GM23338 (cell line): ENCODE results near the gene MPPED1. TPM values are rescaled to one million over a fixed set of nuclear protein-coding genes. Genes with fewer than 3 reads are reported as not detected.

Experiments used
- ATAC-seq: fragments of 200-7000 bp; cut with Tn5 transposase; 3 replicates; pipeline ENCODE4 v1.9.1; 2020
- DNase-seq: peaks from one replicate; pipeline ENCODE4 v3.0.0-alpha.2; 2015; ENCODE audit warnings: low spot score
- H2AFZ ChIP-seq: fragments of 200-600 bp; sonication (generic); 2 replicates; pipeline ENCODE4 v1.8.0; 2016; ENCODE audit warnings: antibody characterized with exemption, mild to moderate bottlenecking, moderate library complexity
- H3F3A ChIP-seq: fragments of 200-600 bp; sonication (generic); replicated peaks from 2 replicates; pipeline ENCODE4 v1.8.0; 2017; ENCODE audit warnings: antibody characterized with exemption, mixed run types, low read depth
- H3K27ac ChIP-seq: fragments of 200-600 bp; sonication (generic); 2 replicates; pipeline ENCODE4 v1.6.1; 2016; ENCODE audit warnings: low read depth
- H3K27me3 ChIP-seq: fragments of 200-600 bp; sonication (generic); 2 replicates; pipeline ENCODE4 v1.8.0; 2016; ENCODE audit warnings: mild to moderate bottlenecking, mixed run types, moderate library complexity; ENCODE audit not compliant: insufficient read depth
- H3K36me3 ChIP-seq: fragments of 200-600 bp; sonication (generic); 2 replicates; pipeline ENCODE4 v1.8.0; 2016; ENCODE audit warnings: mild to moderate bottlenecking; ENCODE audit not compliant: insufficient read depth
- H3K4me1 ChIP-seq: fragments of 200-600 bp; sonication (generic); 2 replicates; pipeline ENCODE4 v1.8.0; 2016; ENCODE audit warnings: mild to moderate bottlenecking, moderate library complexity; ENCODE audit not compliant: insufficient read depth
- H3K4me2 ChIP-seq: fragments of 200-600 bp; sonication (generic); 2 replicates; pipeline ENCODE4 v1.7.1; 2017; ENCODE audit warnings: mixed run types
- H3K4me3 ChIP-seq: fragments of 200-600 bp; sonication (generic); 2 replicates; pipeline ENCODE4 v1.6.1; 2016; ENCODE audit warnings: mixed run types
- H3K79me2 ChIP-seq: fragments of 200-600 bp; sonication (generic); replicated peaks from 2 replicates; pipeline ENCODE4 v1.8.0; 2017; ENCODE audit warnings: mild to moderate bottlenecking; ENCODE audit not compliant: insufficient read depth
- H3K9me2 ChIP-seq: fragments of 200-600 bp; sonication (generic); 2 replicates; pipeline ENCODE4 v1.8.0; 2017; ENCODE audit not compliant: insufficient read depth
- H4K20me1 ChIP-seq: fragments of 200-600 bp; sonication (generic); replicated peaks from 2 replicates; pipeline ENCODE4 v1.8.0; 2017; ENCODE audit warnings: mild to moderate bottlenecking; ENCODE audit not compliant: insufficient read depth
- H3K27ac Mint-ChIP-seq: 2 replicates; pipeline ENCODE4 v1.8.0; 2020; ENCODE audit warnings: inconsistent platforms, mild to moderate bottlenecking, moderate library complexity, mixed read lengths
- H3K27me3 Mint-ChIP-seq: 3 replicates; pipeline ENCODE4 v1.8.0; 2022; ENCODE audit warnings: low read depth, mild to moderate bottlenecking, moderate library complexity, mixed read lengths, inconsistent platforms; ENCODE audit not compliant: insufficient read depth, poor library complexity
- H3K36me3 Mint-ChIP-seq: 3 replicates; pipeline ENCODE4 v1.8.0; 2021; ENCODE audit warnings: low read depth, mild to moderate bottlenecking, inconsistent platforms, moderate library complexity, mixed read lengths
- H3K4me1 Mint-ChIP-seq: 3 replicates; pipeline ENCODE4 v1.8.0; 2020; ENCODE audit warnings: mild to moderate bottlenecking, inconsistent platforms, mixed read lengths
- H3K4me3 Mint-ChIP-seq: 3 replicates; pipeline ENCODE4 v1.8.0; 2021; ENCODE audit warnings: moderate library complexity, mild to moderate bottlenecking, inconsistent platforms, mixed read lengths
- H3K9me3 Mint-ChIP-seq: 3 replicates; pipeline ENCODE4 v1.8.0; 2020; ENCODE audit warnings: moderate library complexity, mild to moderate bottlenecking, inconsistent platforms, mixed read lengths
- CREB1 ChIP-seq: fragments of 250-450 bp; sonication (Bioruptor Pico); IDR thresholded peaks from 2 replicates; pipeline ENCODE4 v1.5.0; 2020; ENCODE audit warnings: low read depth, mild to moderate bottlenecking, moderate library complexity
- EZH2 ChIP-seq: fragments of 200-600 bp; sonication (generic); IDR thresholded peaks from one replicate; pipeline ENCODE4 v1.8.0; 2017; ENCODE audit warnings: antibody characterized with exemption, mild to moderate bottlenecking, low read depth; ENCODE audit not compliant: unreplicated experiment
- EZH2phosphoT487 ChIP-seq: fragments of 200-600 bp; sonication (generic); IDR thresholded peaks from one replicate; pipeline ENCODE4 v1.8.1; 2018; ENCODE audit warnings: antibody characterized with exemption; ENCODE audit not compliant: unreplicated experiment
- NANOG ChIP-seq: IDR thresholded peaks from 2 replicates; pipeline ENCODE4 v1.6.1; 2016; ENCODE audit warnings: antibody characterized with exemption, borderline replicate concordance
- STAT1 ChIP-seq: IDR thresholded peaks from one replicate; pipeline ENCODE4 v1.6.1; 2016; ENCODE audit warnings: antibody characterized with exemption; ENCODE audit not compliant: unreplicated experiment
- ZNF114 ChIP-seq: fragments of 250-450 bp; sonication (Bioruptor Pico); IDR thresholded peaks from 2 replicates; pipeline ENCODE4 v1.5.0; 2020; ENCODE audit warnings: mild to moderate bottlenecking, moderate library complexity
- ZNF331 ChIP-seq: fragments of 250-450 bp; sonication (Bioruptor Pico); IDR thresholded peaks from 2 replicates; pipeline ENCODE4 v1.5.0; 2020; ENCODE audit warnings: low read depth, mild to moderate bottlenecking, moderate library complexity
- polyA plus RNA-seq: library from polyadenylated mRNA; unstranded; fragments of >200 nt; fragmentation: Nextera tagmentation; extraction: Ambion mirVana; gene quantifications from 2 replicates; pipeline ENCODE4 v1.2.1, GENCODE V29; 2016
- total RNA-seq: library from RNA; depleted of rRNA; stranded (reverse); fragments of >200 nt; shearing (Covaris generic); gene quantifications from 2 replicates; pipeline ENCODE4 v1.2.3, GENCODE V29; 2014
- TF ChIP-seq, protein P1 (sequence below): IDR thresholded peaks from 2 replicates; pipeline ENCODE4 v1.6.1; 2016; ENCODE audit warnings: antibody characterized with exemption
- TF ChIP-seq, protein P2 (sequence below), 2 experiments: fragments of 200-600 bp in 1 of 2; sonication (generic) in 1 of 2; conservative IDR thresholded peaks; 2 replicates each; pipeline versions ENCODE4 v1.5.1 to v1.6.1; 2016 to 2017; ENCODE audit warnings: antibody characterized with exemption in 2 of 2, low read depth in 2 of 2, mild to moderate bottlenecking in 2 of 2, moderate library complexity in 1 of 2

The MPPED1 gene
- total and polyA plus RNA-seq, 2 experiments from 2014 or later = 0.56 TPM; not detected in 1

DNA sequence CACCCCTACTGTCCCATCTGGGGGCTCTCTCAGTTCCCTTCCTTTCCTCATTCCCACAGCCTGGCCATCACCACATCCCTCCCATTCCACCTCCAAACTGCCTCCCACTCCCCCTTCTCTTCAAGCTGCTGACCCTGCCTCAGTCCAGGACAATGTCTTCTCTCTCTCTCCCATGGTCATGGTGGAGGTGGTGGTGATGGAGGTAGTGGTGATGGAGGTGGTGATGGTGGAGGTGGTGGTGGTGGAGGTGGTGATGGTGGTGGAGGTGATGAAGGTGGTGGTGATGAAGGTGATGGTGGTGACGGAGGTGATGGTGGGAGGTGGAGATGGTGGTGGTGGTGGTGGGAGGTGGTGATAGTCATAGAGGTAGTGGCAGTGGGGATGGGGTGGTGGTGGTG is 87.0 kb downstream of the MPPED1 start:
- H3K9me3 Mint-ChIP-seq = peaks cover 37% of the 10 kb centered on the region
- Histone ChIP-seq H3K79me2 (no peaks in the 10 kb centered on the region), H3K4me3 (no peak overlapping the region), H3K27ac (no peak overlapping the region), H3K27me3 (no peaks in the 10 kb centered on the region), H3K9me2 (peaks cover 1% of the 10 kb centered on the region; the same call in 1 of the 2 replicates), H3F3A (no peaks in the 10 kb centered on the region), H3K4me1 (no peaks in the 10 kb centered on the region), H3K36me3 (no peaks in the 10 kb centered on the region), H4K20me1 (no peaks in the 10 kb centered on the region), H2AFZ (no peak overlapping the region), H3K4me2 (no peak overlapping the region)
- TF ChIP-seq ZNF331 (no peak), NANOG (no peak), EZH2 (no peak), CREB1 (no peak), ZNF114 (CRISPR knock-in tag) (no peak), STAT1 (no peak)
- TF ChIP-seq, protein P1, sequence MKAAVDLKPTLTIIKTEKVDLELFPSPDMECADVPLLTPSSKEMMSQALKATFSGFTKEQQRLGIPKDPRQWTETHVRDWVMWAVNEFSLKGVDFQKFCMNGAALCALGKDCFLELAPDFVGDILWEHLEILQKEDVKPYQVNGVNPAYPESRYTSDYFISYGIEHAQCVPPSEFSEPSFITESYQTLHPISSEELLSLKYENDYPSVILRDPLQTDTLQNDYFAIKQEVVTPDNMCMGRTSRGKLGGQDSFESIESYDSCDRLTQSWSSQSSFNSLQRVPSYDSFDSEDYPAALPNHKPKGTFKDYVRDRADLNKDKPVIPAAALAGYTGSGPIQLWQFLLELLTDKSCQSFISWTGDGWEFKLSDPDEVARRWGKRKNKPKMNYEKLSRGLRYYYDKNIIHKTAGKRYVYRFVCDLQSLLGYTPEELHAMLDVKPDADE = no peak
- TF ChIP-seq, protein P2, sequence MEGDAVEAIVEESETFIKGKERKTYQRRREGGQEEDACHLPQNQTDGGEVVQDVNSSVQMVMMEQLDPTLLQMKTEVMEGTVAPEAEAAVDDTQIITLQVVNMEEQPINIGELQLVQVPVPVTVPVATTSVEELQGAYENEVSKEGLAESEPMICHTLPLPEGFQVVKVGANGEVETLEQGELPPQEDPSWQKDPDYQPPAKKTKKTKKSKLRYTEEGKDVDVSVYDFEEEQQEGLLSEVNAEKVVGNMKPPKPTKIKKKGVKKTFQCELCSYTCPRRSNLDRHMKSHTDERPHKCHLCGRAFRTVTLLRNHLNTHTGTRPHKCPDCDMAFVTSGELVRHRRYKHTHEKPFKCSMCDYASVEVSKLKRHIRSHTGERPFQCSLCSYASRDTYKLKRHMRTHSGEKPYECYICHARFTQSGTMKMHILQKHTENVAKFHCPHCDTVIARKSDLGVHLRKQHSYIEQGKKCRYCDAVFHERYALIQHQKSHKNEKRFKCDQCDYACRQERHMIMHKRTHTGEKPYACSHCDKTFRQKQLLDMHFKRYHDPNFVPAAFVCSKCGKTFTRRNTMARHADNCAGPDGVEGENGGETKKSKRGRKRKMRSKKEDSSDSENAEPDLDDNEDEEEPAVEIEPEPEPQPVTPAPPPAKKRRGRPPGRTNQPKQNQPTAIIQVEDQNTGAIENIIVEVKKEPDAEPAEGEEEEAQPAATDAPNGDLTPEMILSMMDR (conservative IDR thresholded peaks at IDR 0.05; ENCODE audit: low read depth in 2 of 2) = no peak
- no peak for ATAC-seq
- H3K4me1 Mint-ChIP-seq = no peaks in the 10 kb centered on the region
- no peak for DNase-seq
- H3K27ac Mint-ChIP-seq = no peak overlapping the region
- no peaks in the 10 kb centered on the region for H3K27me3 Mint-ChIP-seq
- no peak overlapping the region for H3K4me3 Mint-ChIP-seq
- peaks cover 5% of the 10 kb centered on the region; the same call in 2 of the 3 replicates for H3K36me3 Mint-ChIP-seq

DNA sequence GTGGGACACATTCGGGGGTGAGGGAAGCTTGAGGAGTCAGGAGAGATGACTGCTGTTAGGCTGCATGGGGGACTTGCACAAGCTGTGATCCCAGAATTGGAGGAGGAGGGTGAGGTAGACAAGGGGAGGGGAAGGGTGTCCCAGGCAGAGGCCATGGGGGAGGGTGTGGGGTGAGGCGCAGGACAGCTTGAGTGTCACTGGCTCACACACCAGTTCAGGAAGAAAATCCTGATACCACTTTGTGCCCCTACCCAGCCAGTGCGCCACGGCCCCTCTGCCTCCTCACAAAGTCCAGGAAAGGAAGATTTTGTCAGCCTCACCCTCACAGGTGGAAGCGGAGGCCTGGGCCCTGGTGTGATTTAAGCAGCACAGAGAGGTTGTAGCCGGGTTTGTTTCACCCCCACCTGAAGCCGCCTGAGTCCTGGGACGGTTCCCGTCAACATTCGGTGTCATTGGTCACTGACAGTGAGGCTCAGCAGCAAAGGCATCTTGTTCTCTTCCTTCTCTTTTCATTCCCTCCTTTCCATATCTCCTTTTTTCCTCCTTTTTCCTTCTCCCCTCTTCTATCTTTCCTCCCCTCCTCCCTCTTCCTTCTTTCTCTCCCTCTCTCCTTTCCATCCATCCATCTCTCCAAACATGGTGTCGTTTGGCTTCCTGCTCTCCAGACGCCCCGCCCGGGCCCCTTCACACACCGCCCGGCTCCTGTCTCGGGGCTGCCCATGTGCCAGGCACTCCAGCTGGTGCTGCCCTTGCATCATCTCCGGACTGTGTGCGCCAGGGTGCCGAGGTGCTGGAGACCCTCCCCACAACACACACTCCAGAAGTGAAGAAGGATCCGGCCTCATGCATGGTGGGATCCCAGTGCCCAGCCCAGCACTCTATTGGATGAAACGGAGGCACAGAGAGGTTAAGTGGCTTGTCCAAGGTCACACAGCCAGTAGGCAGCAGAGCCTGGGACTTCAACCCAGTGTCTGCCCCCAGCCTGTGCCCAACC is 89.3 kb downstream of the MPPED1 start:
- Histone ChIP-seq H3K27ac (no peak overlapping the region), H3K36me3 (no peaks in the 10 kb centered on the region), H3K9me2 (peaks cover 15% of the 10 kb centered on the region; the same call in 1 of the 2 replicates), H4K20me1 (no peaks in the 10 kb centered on the region), H3K4me3 (no peak overlapping the region), H3F3A (no peaks in the 10 kb centered on the region), H3K4me2 (no peak overlapping the region), H3K4me1 (no peaks in the 10 kb centered on the region), H3K27me3 (no peaks in the 10 kb centered on the region), H3K79me2 (no peaks in the 10 kb centered on the region), H2AFZ (no peak overlapping the region)
- DNase-seq (no peak), ATAC-seq (no peak)
- H3K27me3 Mint-ChIP-seq = no peaks in the 10 kb centered on the region
- no peak overlapping the region for H3K27ac Mint-ChIP-seq
- TF ChIP-seq EZH2phosphoT487 = no peak
- no peak overlapping the region for H3K4me3 Mint-ChIP-seq
- H3K36me3 Mint-ChIP-seq = peaks cover 5% of the 10 kb centered on the region; the same call in 2 of the 3 replicates
- H3K9me3 Mint-ChIP-seq = peaks cover 23% of the 10 kb centered on the region
- no peaks in the 10 kb centered on the region for H3K4me1 Mint-ChIP-seq
